Type B pancreatic cell (in vitro differentiated cells): Measurements from ENCODE around the gene FAM53A. TPM values are rescaled to one million over a fixed set of nuclear protein-coding genes. Genes with fewer than 3 reads are reported as not detected.

Source experiments
- DNase-seq: peaks from one replicate; pipeline ENCODE4 v3.0.0; 2021; ENCODE audit warnings: mixed read lengths; ENCODE audit not compliant: unreplicated experiment; ENCODE audit errors: extremely low spot score
- H3K27ac Mint-ChIP-seq: 2 replicates; pipeline ENCODE4 v1.8.0; 2021; ENCODE audit warnings: mild to moderate bottlenecking, mixed read lengths
- H3K27me3 Mint-ChIP-seq: 2 replicates; pipeline ENCODE4 v1.8.0; 2021; ENCODE audit warnings: mixed read lengths
- H3K36me3 Mint-ChIP-seq: 2 replicates; pipeline ENCODE4 v1.8.0; 2021; ENCODE audit warnings: mixed read lengths
- H3K4me1 Mint-ChIP-seq: one replicate; pipeline ENCODE4 v1.8.0; 2021; ENCODE audit warnings: mixed read lengths; ENCODE audit not compliant: unreplicated experiment
- H3K4me3 Mint-ChIP-seq: 2 replicates; pipeline ENCODE4 v1.8.0; 2021; ENCODE audit warnings: mild to moderate bottlenecking, mixed read lengths
- H3K9me3 Mint-ChIP-seq: 2 replicates; pipeline ENCODE4 v1.8.0; 2021; ENCODE audit warnings: mixed read lengths
- total RNA-seq: library from RNA; stranded (reverse); gene quantifications from 2 replicates; pipeline ENCODE4 v1.2.1, GENCODE V29; 2021; ENCODE audit warnings: low replicate concordance
- TF ChIP-seq, protein P1 (sequence below): fragments of 200-600 bp; sonication (generic); conservative IDR thresholded peaks from 2 replicates; pipeline ENCODE4 v1.5.0; 2021; ENCODE audit warnings: antibody characterized with exemption, mild to moderate bottlenecking

FAM53A gene
- total RNA-seq, 1 donor from 2014 or later: 3.2 TPM

DNA sequence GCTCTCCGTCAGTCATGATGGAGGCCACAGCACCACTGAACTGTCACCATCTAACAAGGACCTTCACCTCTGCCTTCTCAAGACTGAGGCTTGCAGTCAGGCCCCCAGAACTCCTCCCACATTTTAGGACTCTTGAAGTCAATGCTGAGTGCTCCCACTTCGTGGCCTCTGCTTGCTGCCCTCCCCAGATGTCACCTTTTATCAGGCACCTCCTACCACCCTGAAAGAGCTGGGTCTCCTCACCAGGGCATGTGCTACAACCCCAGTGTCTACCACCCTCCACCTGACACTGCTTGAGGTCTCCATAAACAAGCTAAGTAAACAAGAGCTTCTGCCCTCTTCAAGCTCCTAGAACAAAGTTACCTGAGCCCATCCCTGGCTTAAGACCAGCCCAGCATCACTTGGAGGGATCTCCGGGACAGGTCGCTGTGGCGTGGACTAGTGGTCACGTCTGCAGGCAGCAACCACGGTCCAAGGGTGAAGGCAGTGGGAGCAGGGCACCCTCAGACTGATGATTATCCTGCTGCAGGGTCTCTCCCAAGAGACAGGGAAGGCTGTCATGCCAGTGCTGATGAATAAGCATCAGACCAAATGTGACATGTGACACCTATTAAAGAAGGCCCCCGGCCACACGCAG is 7.7 kb upstream of the FAM53A start:
- DNase-seq: no peak
- Mint-ChIP-seq H3K9me3 (no peaks in the 10 kb centered on the region), H3K36me3 (peaks cover 21% of the 10 kb centered on the region), H3K4me3 (no peak overlapping the region), H3K27ac (no peak overlapping the region), H3K27me3 (no peaks in the 10 kb centered on the region), H3K4me1 (no peaks in the 10 kb centered on the region)
- TF ChIP-seq, protein P1, sequence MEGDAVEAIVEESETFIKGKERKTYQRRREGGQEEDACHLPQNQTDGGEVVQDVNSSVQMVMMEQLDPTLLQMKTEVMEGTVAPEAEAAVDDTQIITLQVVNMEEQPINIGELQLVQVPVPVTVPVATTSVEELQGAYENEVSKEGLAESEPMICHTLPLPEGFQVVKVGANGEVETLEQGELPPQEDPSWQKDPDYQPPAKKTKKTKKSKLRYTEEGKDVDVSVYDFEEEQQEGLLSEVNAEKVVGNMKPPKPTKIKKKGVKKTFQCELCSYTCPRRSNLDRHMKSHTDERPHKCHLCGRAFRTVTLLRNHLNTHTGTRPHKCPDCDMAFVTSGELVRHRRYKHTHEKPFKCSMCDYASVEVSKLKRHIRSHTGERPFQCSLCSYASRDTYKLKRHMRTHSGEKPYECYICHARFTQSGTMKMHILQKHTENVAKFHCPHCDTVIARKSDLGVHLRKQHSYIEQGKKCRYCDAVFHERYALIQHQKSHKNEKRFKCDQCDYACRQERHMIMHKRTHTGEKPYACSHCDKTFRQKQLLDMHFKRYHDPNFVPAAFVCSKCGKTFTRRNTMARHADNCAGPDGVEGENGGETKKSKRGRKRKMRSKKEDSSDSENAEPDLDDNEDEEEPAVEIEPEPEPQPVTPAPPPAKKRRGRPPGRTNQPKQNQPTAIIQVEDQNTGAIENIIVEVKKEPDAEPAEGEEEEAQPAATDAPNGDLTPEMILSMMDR: no peak

DNA sequence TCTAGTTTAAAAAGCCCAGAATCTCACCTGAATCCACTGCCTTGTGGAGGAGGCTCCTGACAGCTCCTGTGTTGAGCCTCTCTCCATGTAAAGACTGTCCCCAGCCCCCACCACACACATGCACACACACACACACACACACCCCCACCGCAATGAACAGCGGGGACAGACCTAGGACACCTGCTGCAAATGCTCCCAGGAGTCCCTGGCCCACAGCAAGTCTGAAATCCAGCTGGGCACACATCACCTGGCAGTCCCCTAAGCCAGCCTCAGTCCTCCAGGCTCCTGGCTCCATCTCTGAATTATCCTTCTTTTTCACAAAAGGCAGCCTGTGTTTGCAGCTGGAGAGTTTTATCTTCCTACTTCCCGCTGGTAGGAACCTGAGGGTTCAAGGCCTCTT is 6.6 kb upstream of the FAM53A start:
- H3K36me3 Mint-ChIP-seq: peaks cover 17% of the 10 kb centered on the region
- no peaks in the 10 kb centered on the region for H3K4me1 Mint-ChIP-seq
- no peaks in the 10 kb centered on the region for H3K27me3 Mint-ChIP-seq
- no peaks in the 10 kb centered on the region for H3K9me3 Mint-ChIP-seq
- TF ChIP-seq, protein P1: no peak
- no peak overlapping the region for H3K4me3 Mint-ChIP-seq
- DNase-seq: no peak
- peak overlapping the region; percentile 50 for H3K27ac Mint-ChIP-seq

DNA sequence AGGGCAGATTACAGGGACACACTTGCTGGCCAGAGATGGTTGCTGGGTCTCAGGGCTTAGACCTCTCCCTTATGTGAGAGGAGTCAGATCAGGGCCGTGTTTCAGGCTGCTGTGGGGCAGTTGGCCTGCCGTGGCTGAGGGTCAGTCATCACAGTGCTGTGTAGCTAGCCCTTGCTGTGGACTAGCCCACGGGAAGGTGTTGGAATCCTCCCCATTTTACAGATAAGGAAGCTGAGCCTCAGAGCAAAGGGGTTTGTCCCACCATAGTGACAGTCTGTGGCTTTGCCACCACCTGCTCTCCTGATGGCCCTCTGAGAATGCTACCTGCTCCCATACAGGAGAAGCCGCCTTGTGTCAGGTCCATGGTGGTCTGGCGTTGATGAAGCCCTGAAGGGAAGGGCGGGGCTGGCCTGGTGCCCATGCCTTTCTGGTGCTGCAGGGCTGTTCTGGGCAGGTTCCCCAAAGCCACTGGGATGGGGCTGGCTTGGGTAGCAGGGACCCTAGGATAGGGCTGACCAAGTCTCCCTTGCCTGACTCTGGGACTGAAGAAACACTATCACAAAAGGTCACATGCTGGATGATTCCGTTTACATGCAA is 2.4 kb upstream of the FAM53A start:
- no peak overlapping the region for H3K27ac Mint-ChIP-seq
- TF ChIP-seq, protein P1: no peak
- peaks cover 11% of the 10 kb centered on the region for H3K27me3 Mint-ChIP-seq
- peaks cover 9% of the 10 kb centered on the region for H3K36me3 Mint-ChIP-seq
- DNase-seq: no peak
- no peaks in the 10 kb centered on the region for H3K9me3 Mint-ChIP-seq
- peak overlapping the region; percentile 68 for H3K4me3 Mint-ChIP-seq
- H3K4me1 Mint-ChIP-seq: peaks cover 6% of the 10 kb centered on the region

DNA sequence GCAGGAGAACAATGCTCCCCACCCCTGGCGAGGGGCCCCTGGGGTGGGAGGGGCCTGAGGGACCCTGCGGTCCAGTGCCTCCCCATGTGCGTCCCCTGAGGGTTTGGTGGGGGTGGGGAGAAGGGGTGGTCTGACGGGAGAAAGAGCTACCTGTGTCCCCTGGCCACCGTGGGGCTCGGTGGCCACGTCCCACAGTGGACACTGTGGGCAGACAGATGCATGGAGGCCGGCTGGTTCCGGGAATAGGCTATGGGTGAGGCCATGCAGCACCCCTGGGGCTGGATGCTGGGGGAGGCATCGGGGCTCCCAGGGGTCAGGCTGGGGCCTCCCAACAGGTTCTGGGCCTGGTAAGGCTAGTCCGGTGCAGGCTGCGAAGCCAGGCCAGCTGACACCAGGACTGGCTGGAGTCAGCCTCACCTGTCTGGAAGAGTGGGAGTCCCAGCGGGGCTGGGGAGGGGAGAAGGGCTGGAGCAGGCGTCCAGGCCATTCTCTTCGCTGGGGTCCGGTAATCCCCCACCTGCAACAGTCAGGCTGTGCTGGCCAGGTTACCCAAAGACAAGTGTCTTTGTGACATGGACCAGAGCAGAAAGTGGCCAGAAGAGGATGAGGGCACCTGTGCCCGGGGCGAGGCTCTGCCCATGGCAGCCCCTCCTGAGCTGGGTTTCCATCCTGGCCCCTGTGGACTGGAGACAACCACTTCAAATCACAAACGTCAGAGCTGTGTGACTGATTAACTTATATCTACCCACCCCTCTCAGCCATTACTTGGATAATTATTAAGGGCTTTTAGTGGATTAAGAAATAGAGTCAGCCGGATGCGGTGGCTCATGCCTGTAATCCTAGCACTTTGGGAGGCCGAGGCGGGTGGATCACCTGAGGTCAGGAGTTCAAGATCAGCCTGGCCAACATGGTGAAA is 1.4 kb upstream of the FAM53A start:
- H3K27ac Mint-ChIP-seq: no peak overlapping the region
- H3K27me3 Mint-ChIP-seq: peaks cover 13% of the 10 kb centered on the region
- H3K9me3 Mint-ChIP-seq: no peaks in the 10 kb centered on the region
- H3K4me1 Mint-ChIP-seq: peaks cover 11% of the 10 kb centered on the region
- no peak overlapping the region for H3K4me3 Mint-ChIP-seq
- TF ChIP-seq, protein P1: no peak
- no peak for DNase-seq
- H3K36me3 Mint-ChIP-seq: peaks cover 2% of the 10 kb centered on the region

DNA sequence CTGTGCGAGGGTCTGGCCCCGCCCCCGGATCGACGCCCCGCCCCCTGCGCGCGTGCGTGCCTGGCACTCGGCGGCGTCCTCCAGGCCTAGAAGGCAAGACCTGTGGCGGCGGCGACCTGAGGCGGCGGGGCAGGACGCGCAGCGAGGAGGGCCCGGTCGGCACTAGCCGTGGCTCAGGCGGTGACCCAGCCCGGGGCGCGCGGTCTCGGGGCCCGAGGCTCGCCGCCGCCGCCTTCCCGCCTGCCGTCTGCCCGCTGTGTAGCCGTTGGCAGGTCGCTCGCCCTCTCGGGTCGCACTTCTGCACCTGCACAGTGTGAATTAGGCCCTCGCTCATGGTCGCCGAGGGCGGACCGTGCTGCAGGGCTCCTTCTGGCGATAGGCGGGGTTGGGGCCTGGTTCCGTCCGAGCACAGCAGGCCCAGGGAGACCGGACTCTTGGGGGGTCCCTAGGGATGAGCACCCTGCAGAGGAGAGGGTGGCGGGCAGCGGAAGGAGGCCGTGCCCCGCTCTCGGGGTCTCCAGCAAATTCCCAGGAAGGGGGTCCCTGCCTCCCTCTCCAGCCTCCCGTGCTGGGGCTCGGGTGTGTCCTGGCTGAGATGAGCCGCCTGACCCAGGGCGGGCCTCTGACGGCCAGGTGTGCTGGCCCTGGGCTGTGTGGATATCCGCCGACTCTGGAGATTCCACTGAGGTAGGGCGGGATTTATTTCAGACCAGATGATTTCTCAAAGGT is 557 bp upstream of the FAM53A start:
- DNase-seq: no peak
- Mint-ChIP-seq H3K36me3 (no peaks in the 10 kb centered on the region), H3K4me3 (peak overlapping the region; percentile 76), H3K9me3 (no peaks in the 10 kb centered on the region), H3K27ac (no peak overlapping the region), H3K27me3 (peaks cover 15% of the 10 kb centered on the region), H3K4me1 (peaks cover 14% of the 10 kb centered on the region)
- TF ChIP-seq, protein P1: no peak
